ENCODE measurements around the gene FFAR1.

Gene FFAR1

GRCh38 chr19:35320065-35320713 is 27.5 kb upstream of the FFAR1 start:
- Histone ChIP-seq H4K20me1 (ENCODE audit: insufficient read depth, low read length) (no peaks in the 10 kb centered on the region), H3K36me3 (ENCODE audit: insufficient read depth, low read length) (no peaks in the 10 kb centered on the region), H3K4me3 (ENCODE audit: low read depth in 1 of 2, low read length in 2 of 2) (no peak overlapping the region), H3K9ac (ENCODE audit: low read depth, low read length) (no peak overlapping the region), H3K4me2 (ENCODE audit: insufficient read depth, low read length) (no peak overlapping the region), H3K4me1 (ENCODE audit: insufficient read depth, low read length) (no peaks in the 10 kb centered on the region), H2AFZ (ENCODE audit: low read depth, low read length) (no peak overlapping the region), H3K9me3 (ENCODE audit: insufficient read depth, low read length, severe bottlenecking) (no peaks in the 10 kb centered on the region), H3K79me2 (ENCODE audit: insufficient read depth, low read length) (no peaks in the 10 kb centered on the region), H3K27ac (ENCODE audit: low read length) (no peak overlapping the region), H3K27me3 (ENCODE audit: insufficient read depth, low read length, poor library complexity) (no peaks in the 10 kb centered on the region)
- DNase-seq (no peak), ATAC-seq (ENCODE audit: insufficient read depth, low read depth) (no peak)
- TF ChIP-seq EZH2 (IDR thresholded peaks at IDR 0.05; ENCODE audit: borderline replicate concordance, low read depth, low read length, severe bottlenecking): no peak
- TF ChIP-seq, protein P1, sequence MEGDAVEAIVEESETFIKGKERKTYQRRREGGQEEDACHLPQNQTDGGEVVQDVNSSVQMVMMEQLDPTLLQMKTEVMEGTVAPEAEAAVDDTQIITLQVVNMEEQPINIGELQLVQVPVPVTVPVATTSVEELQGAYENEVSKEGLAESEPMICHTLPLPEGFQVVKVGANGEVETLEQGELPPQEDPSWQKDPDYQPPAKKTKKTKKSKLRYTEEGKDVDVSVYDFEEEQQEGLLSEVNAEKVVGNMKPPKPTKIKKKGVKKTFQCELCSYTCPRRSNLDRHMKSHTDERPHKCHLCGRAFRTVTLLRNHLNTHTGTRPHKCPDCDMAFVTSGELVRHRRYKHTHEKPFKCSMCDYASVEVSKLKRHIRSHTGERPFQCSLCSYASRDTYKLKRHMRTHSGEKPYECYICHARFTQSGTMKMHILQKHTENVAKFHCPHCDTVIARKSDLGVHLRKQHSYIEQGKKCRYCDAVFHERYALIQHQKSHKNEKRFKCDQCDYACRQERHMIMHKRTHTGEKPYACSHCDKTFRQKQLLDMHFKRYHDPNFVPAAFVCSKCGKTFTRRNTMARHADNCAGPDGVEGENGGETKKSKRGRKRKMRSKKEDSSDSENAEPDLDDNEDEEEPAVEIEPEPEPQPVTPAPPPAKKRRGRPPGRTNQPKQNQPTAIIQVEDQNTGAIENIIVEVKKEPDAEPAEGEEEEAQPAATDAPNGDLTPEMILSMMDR (IDR thresholded peaks at IDR 0.05; ENCODE audit: borderline replicate concordance, extremely low read depth, low read length, poor library complexity, severe bottlenecking): no peak

DNA sequence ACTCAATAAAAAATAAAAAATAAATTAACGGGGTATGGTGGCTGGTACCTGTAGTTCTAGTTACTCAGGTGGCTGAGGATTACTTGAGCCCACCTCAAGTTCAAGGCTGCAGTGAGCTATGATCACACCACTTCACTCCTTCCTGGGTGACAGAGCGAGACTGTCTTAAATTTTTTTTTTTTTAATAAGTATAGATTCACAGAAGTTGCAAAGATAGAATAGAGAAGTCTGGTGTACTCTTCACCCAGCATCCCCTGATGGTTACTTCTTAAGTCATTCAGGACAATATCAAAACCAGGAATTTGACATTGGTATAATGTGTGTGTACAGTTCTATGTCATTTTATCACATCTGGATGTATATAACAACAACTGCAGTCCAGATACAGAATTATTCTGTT is 26.4 kb upstream of the FFAR1 start:
- H4K20me1 ChIP-seq (ENCODE audit: insufficient read depth, low read length): no peaks in the 10 kb centered on the region
- peaks cover 4% of the 10 kb centered on the region for H3K27me3 ChIP-seq (ENCODE audit: insufficient read depth, low read length, poor library complexity)
- no peak overlapping the region for H3K27ac ChIP-seq (ENCODE audit: low read length)
- no peak overlapping the region for H2AFZ ChIP-seq (ENCODE audit: low read depth, low read length)
- H3K9me3 ChIP-seq (ENCODE audit: insufficient read depth, low read length, severe bottlenecking): no peaks in the 10 kb centered on the region
- TF ChIP-seq, protein P1 (IDR thresholded peaks at IDR 0.05; ENCODE audit: borderline replicate concordance, extremely low read depth, low read length, poor library complexity, severe bottlenecking): no peak
- TF ChIP-seq EZH2 (IDR thresholded peaks at IDR 0.05; ENCODE audit: borderline replicate concordance, low read depth, low read length, severe bottlenecking): no peak
- H3K4me2 ChIP-seq (ENCODE audit: insufficient read depth, low read length): no peak overlapping the region
- no peaks in the 10 kb centered on the region for H3K36me3 ChIP-seq (ENCODE audit: insufficient read depth, low read length)
- H3K79me2 ChIP-seq (ENCODE audit: insufficient read depth, low read length): no peaks in the 10 kb centered on the region
- no peaks in the 10 kb centered on the region for H3K4me1 ChIP-seq (ENCODE audit: insufficient read depth, low read length)
- ATAC-seq (ENCODE audit: insufficient read depth, low read depth) (no peak), DNase-seq (no peak)
- H3K9ac ChIP-seq (ENCODE audit: low read depth, low read length): no peak overlapping the region
- no peak overlapping the region for H3K4me3 ChIP-seq (ENCODE audit: low read depth in 1 of 2, low read length in 2 of 2)

DNA sequence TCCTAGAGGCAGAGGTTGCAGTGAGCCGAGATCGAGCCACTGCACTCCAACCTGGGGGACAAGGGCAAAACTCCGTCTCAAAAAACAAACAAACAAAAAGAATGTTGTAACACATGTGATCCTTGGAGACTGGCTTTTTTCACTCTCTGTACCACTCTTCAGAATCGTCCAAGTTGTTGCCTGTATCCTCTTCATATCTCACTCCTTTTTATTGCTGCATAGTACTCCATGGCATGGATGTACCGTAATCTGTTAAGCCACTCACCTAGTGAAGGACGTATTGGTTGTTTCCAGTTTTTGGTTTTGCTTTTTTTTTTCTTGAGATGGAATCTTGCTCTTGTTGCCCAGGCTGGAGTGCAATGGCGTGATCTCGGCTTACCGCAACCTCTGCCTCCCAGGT is 25.7 kb upstream of the FFAR1 start:
- H3K27me3 ChIP-seq (ENCODE audit: insufficient read depth, low read length, poor library complexity): peaks cover 4% of the 10 kb centered on the region
- H3K9me3 ChIP-seq (ENCODE audit: insufficient read depth, low read length, severe bottlenecking): no peaks in the 10 kb centered on the region
- 0 out of 2 replicates have a peak, but pooled peaks cover 3% of the 10 kb centered on the region for H4K20me1 ChIP-seq (ENCODE audit: insufficient read depth, low read length)
- no peaks in the 10 kb centered on the region for H3K36me3 ChIP-seq (ENCODE audit: insufficient read depth, low read length)
- H3K4me2 ChIP-seq (ENCODE audit: insufficient read depth, low read length): no peak overlapping the region
- H3K9ac ChIP-seq (ENCODE audit: low read depth, low read length): no peak overlapping the region
- no peak for DNase-seq
- no peaks in the 10 kb centered on the region for H3K79me2 ChIP-seq (ENCODE audit: insufficient read depth, low read length)
- H3K4me3 ChIP-seq (ENCODE audit: low read depth in 1 of 2, low read length in 2 of 2): no peak overlapping the region
- TF ChIP-seq, protein P1 (IDR thresholded peaks at IDR 0.05; ENCODE audit: borderline replicate concordance, extremely low read depth, low read length, poor library complexity, severe bottlenecking): no peak
- TF ChIP-seq EZH2 (IDR thresholded peaks at IDR 0.05; ENCODE audit: borderline replicate concordance, low read depth, low read length, severe bottlenecking): no peak
- H2AFZ ChIP-seq (ENCODE audit: low read depth, low read length): no peak overlapping the region
- H3K27ac ChIP-seq (ENCODE audit: low read length): no peak overlapping the region
- ATAC-seq (ENCODE audit: insufficient read depth, low read depth): no peak
- H3K4me1 ChIP-seq (ENCODE audit: insufficient read depth, low read length): no peaks in the 10 kb centered on the region

Data from DND-41 (cell line).